Measurements from ENCODE around the gene GLT1D1.
"Not testable (repeated sequence)": the region's sequence is repeated elsewhere in the genome, so short reads cannot be mapped to it uniquely, and the experiment has no call there.

GLT1D1 gene

GRCh38 chr12:128827724-128828123, 25.6 kb upstream of the GLT1D1 start:
- H3K4me3 ChIP-seq (ENCODE audit: low read length) = no peak overlapping the region
- H3K27ac ChIP-seq (ENCODE audit: low read depth, low read length) = no peak overlapping the region
- H3K9ac ChIP-seq (ENCODE audit: low read length) = no peak overlapping the region
- H3K4me1 ChIP-seq (ENCODE audit: control insufficient read depth, insufficient read depth, low read length) = no peaks in the 10 kb centered on the region
- no peaks in the 10 kb centered on the region for H3K36me3 ChIP-seq (ENCODE audit: control insufficient read depth, insufficient read depth, low read length)
- no peaks in the 10 kb centered on the region for H3K27me3 ChIP-seq (ENCODE audit: control insufficient read depth, insufficient read depth, low read length)

DNA sequence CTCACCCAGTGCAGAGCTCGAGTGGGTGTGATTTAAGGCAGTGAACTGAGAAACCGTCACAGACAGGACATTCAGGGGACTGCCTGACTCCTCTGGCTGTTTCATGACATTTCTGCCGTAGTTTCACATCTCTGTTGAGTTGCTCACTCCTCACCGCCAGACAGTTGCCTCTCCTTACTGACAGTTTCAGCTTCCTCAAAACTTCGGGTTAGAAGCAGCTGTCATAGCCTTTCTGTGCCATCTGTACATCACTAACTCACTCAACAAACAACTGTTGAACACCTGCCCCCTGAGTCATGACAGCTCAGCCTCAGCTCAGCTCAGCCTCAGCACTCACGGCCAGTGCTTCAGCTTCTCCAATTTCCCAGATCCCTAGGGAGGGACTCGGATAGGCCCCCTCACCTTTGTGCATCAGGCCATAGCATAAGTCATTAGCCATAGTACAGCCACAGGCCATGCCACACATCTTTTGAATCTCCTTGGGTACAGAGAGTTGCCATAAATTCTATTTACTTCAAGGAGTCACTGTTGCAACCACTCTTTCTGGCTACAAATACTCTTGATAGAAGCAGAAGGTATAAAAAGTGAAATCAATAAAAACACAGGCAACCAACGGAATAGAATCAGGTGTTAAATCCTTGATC, 23.3 kb upstream of the GLT1D1 start:
- no peak overlapping the region for H3K9ac ChIP-seq (ENCODE audit: low read length)
- H3K4me3 ChIP-seq (ENCODE audit: low read length) = no peak overlapping the region
- H3K27me3 ChIP-seq (ENCODE audit: control insufficient read depth, insufficient read depth, low read length) = no peaks in the 10 kb centered on the region
- no peak overlapping the region for H3K27ac ChIP-seq (ENCODE audit: low read depth, low read length)
- H3K36me3 ChIP-seq (ENCODE audit: control insufficient read depth, insufficient read depth, low read length) = no peaks in the 10 kb centered on the region
- no peaks in the 10 kb centered on the region for H3K4me1 ChIP-seq (ENCODE audit: control insufficient read depth, insufficient read depth, low read length)

DNA sequence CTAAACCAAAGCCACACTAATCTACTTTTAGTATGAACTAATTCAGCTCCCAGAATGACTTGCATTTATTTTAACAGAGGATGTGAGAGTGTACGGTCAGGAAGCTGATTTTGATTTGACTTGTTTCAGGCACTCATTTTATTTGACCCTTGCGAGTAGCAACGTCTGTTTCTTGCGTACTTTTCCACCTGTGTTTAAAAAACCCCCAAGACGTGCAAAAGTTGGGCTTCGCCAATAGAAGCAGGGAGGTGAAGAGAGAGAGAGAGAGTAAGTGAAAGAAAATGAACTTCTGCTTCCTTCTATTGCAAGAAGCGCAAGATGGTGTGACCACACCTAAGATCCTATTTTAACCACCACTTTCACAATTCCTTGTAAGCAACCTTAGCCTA, 22.8 kb upstream of the GLT1D1 start:
- Histone ChIP-seq H3K27ac (ENCODE audit: low read depth, low read length) (no peak overlapping the region), H3K27me3 (ENCODE audit: control insufficient read depth, insufficient read depth, low read length) (no peaks in the 10 kb centered on the region), H3K4me1 (ENCODE audit: control insufficient read depth, insufficient read depth, low read length) (no peaks in the 10 kb centered on the region), H3K9ac (ENCODE audit: low read length) (no peak overlapping the region), H3K36me3 (ENCODE audit: control insufficient read depth, insufficient read depth, low read length) (no peaks in the 10 kb centered on the region), H3K4me3 (ENCODE audit: low read length) (no peak overlapping the region)

GRCh38 chr12:128833418-128833817, 19.9 kb upstream of the GLT1D1 start:
- Histone ChIP-seq H3K27me3 (ENCODE audit: control insufficient read depth, insufficient read depth, low read length) (no peaks in the 10 kb centered on the region), H3K36me3 (ENCODE audit: control insufficient read depth, insufficient read depth, low read length) (no peaks in the 10 kb centered on the region), H3K27ac (ENCODE audit: low read depth, low read length) (no peak overlapping the region), H3K4me1 (ENCODE audit: control insufficient read depth, insufficient read depth, low read length) (no peaks in the 10 kb centered on the region), H3K4me3 (ENCODE audit: low read length) (no peak overlapping the region), H3K9ac (ENCODE audit: low read length) (no peak overlapping the region)

DNA sequence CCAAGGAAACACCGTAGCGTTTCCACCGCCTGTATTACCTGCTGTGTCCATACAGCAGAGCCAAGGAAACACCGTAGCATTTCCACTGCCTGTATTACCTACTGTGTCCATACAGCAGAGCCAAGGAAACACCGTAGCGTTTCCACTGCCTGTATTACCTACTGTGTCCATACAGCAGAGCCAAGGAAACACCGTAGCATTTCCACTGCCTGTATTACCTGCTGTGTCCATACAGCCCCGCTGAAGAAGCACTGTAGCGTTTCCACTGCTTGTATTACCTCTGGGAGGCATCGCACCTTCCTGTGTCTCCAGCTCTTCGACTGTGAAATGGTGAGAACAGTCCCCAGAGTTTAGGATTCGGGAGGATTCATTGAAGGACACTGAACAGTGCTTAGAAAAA, 13.4 kb upstream of the GLT1D1 start:
- not testable (repeated sequence) for H3K36me3 ChIP-seq (ENCODE audit: control insufficient read depth, insufficient read depth, low read length); H3K27me3 ChIP-seq (ENCODE audit: control insufficient read depth, insufficient read depth, low read length); H3K4me1 ChIP-seq (ENCODE audit: control insufficient read depth, insufficient read depth, low read length); H3K4me3 ChIP-seq (ENCODE audit: low read length); H3K9ac ChIP-seq (ENCODE audit: low read length); H3K27ac ChIP-seq (ENCODE audit: low read depth, low read length)

GRCh38 chr12:128840862-128841468, 12.3 kb upstream of the GLT1D1 start:
- no peak overlapping the region for H3K4me3 ChIP-seq (ENCODE audit: low read length)
- no peaks in the 10 kb centered on the region for H3K27me3 ChIP-seq (ENCODE audit: control insufficient read depth, insufficient read depth, low read length)
- H3K9ac ChIP-seq (ENCODE audit: low read length) = no peak overlapping the region
- no peaks in the 10 kb centered on the region for H3K4me1 ChIP-seq (ENCODE audit: control insufficient read depth, insufficient read depth, low read length)
- H3K36me3 ChIP-seq (ENCODE audit: control insufficient read depth, insufficient read depth, low read length) = no peaks in the 10 kb centered on the region
- H3K27ac ChIP-seq (ENCODE audit: low read depth, low read length) = no peak overlapping the region

- Histone ChIP-seq H3K4me1 (ENCODE audit: control insufficient read depth, insufficient read depth, low read length) (no peaks in the 10 kb centered on the region), H3K27me3 (ENCODE audit: control insufficient read depth, insufficient read depth, low read length) (no peaks in the 10 kb centered on the region), H3K27ac (ENCODE audit: low read depth, low read length) (no peak overlapping the region), H3K36me3 (ENCODE audit: control insufficient read depth, insufficient read depth, low read length) (no peaks in the 10 kb centered on the region), H3K9ac (ENCODE audit: low read length) (no peak overlapping the region), H3K4me3 (ENCODE audit: low read length) (no peak overlapping the region)
These were observed 10.7 kb upstream of the GLT1D1 start for GRCh38 chr12:128842579-128842978.

DNA sequence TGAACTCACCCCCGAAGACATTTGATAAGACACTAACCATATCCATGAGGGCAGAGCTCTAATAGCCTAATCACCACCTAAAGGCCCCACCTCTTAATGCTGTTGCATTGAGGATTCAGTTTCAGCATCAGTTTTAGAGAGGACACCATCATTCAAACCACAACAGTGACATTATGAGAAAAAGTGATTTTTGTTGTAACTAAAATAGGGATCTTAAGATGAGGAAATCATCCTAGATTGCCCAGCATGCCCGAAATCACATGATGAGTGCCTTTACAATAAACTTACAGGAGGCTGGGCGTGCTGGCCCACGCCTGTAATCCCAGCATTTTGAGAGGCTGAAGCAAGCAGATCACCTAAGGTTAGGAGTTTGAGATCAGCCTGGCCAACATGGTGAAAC, 9.7 kb upstream of the GLT1D1 start:
- Histone ChIP-seq H3K36me3 (ENCODE audit: control insufficient read depth, insufficient read depth, low read length) (no peaks in the 10 kb centered on the region), H3K27ac (ENCODE audit: low read depth, low read length) (no peak overlapping the region)

DNA sequence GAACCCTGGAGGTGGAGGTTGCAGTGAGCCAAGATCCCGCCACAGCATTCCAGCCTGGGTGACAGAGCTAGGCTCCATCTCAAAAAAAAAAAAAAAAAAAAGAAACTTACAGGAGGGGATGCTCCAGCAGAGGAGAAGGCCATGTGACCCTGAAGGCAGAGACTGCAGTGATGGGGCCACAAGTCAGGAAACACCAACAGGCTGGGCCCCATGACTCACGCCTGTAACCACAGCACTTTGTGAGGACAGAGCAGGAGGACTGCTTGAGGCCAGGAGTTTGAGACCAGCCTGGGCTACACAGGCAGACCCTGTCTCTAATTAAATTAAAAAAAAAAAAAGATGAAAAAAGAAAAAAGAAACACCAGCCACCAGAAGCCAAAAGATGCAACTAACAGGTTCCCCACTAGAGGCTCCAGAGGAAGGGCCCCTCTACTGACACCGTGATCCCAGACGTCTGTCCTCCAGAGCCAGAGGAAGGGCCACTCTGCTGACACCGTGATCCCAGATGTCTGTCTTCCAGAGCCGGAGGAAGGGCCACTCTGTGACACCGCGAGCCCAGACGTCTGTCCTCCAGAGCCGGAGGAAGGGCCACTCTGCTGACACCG, 9.1 kb upstream of the GLT1D1 start:
- H3K4me1 ChIP-seq (ENCODE audit: control insufficient read depth, insufficient read depth, low read length) = no peaks in the 10 kb centered on the region
- H3K36me3 ChIP-seq (ENCODE audit: control insufficient read depth, insufficient read depth, low read length) = no peaks in the 10 kb centered on the region
- H3K27ac ChIP-seq (ENCODE audit: low read depth, low read length) = no peak overlapping the region
- H3K27me3 ChIP-seq (ENCODE audit: control insufficient read depth, insufficient read depth, low read length) = no peaks in the 10 kb centered on the region
- no peak overlapping the region for H3K4me3 ChIP-seq (ENCODE audit: low read length)
- H3K9ac ChIP-seq (ENCODE audit: low read length) = no peak overlapping the region

More for the DNA sequence above, 9.7 kb upstream of the GLT1D1 start:
- H3K4me1 ChIP-seq (ENCODE audit: control insufficient read depth, insufficient read depth, low read length) = no peaks in the 10 kb centered on the region
- no peak overlapping the region for H3K9ac ChIP-seq (ENCODE audit: low read length)
- H3K27me3 ChIP-seq (ENCODE audit: control insufficient read depth, insufficient read depth, low read length) = no peaks in the 10 kb centered on the region
- H3K4me3 ChIP-seq (ENCODE audit: low read length) = no peak overlapping the region

DNA sequence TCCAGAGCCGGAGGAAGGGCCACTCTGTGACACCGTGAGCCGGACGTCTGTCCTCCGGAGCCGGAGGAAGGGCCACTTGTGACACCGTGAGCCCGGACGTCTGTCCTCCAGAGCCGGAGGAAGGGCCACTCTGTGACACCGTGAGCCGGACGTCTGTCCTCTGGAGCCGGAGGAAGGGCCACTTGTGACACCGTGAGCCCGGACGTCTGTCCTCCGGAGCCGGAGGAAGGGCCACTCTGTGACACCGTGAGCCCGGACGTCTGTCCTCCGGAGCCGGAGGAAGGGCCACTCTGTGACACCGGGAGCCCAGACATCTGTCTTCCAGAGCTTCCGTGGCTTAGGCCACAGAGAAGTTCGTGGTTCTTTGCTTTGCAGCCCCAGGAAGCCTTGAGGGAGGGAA, 6.6 kb upstream of the GLT1D1 start:
- H3K9ac ChIP-seq (ENCODE audit: low read length); H3K4me3 ChIP-seq (ENCODE audit: low read length); H3K36me3 ChIP-seq (ENCODE audit: control insufficient read depth, insufficient read depth, low read length); H3K27ac ChIP-seq (ENCODE audit: low read depth, low read length); H3K4me1 ChIP-seq (ENCODE audit: control insufficient read depth, insufficient read depth, low read length); H3K27me3 ChIP-seq (ENCODE audit: control insufficient read depth, insufficient read depth, low read length): not testable (repeated sequence)

DNA sequence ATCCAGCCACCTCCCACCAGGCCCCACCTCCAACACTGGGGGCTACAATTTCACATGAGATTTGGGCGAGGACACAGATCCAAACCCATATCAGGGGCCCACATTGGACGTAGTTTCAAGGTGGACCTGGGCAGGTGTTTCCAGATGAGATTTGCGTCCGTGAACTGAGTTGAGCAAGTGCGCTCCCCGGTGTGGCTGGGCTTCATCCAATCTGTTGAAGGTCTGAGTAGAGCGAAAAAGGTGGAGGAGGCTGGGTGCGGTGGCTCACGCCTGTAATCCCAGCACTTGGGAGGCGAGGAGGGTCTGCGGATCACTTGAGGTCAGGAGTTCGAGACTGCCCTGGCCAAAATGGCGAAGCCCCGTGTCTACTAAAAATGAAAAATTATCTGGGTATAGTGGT, 4.9 kb upstream of the GLT1D1 start:
- Histone ChIP-seq H3K4me1 (ENCODE audit: control insufficient read depth, insufficient read depth, low read length) (no peaks in the 10 kb centered on the region), H3K27me3 (ENCODE audit: control insufficient read depth, insufficient read depth, low read length) (peaks cover 3% of the 10 kb centered on the region), H3K9ac (ENCODE audit: low read length) (no peak overlapping the region), H3K4me3 (ENCODE audit: low read length) (no peak overlapping the region), H3K27ac (ENCODE audit: low read depth, low read length) (no peak overlapping the region), H3K36me3 (ENCODE audit: control insufficient read depth, insufficient read depth, low read length) (no peaks in the 10 kb centered on the region)

- not testable (repeated sequence) for H3K4me1 ChIP-seq (ENCODE audit: control insufficient read depth, insufficient read depth, low read length); H3K27me3 ChIP-seq (ENCODE audit: control insufficient read depth, insufficient read depth, low read length); H3K9ac ChIP-seq (ENCODE audit: low read length); H3K27ac ChIP-seq (ENCODE audit: low read depth, low read length); H3K36me3 ChIP-seq (ENCODE audit: control insufficient read depth, insufficient read depth, low read length); H3K4me3 ChIP-seq (ENCODE audit: low read length)
These were observed 3.5 kb upstream of the GLT1D1 start for GRCh38 chr12:128849806-128850205.

- no peak overlapping the region for H3K27ac ChIP-seq (ENCODE audit: low read depth, low read length)
- peaks cover 3% of the 10 kb centered on the region for H3K27me3 ChIP-seq (ENCODE audit: control insufficient read depth, insufficient read depth, low read length)
- H3K9ac ChIP-seq (ENCODE audit: low read length) = no peak overlapping the region
These were observed 2.9 kb upstream of the GLT1D1 start for GRCh38 chr12:128850400-128850799.

More at GRCh38 chr12:128850400-128850799, 2.9 kb upstream of the GLT1D1 start:
- no peaks in the 10 kb centered on the region for H3K4me1 ChIP-seq (ENCODE audit: control insufficient read depth, insufficient read depth, low read length)
- no peak overlapping the region for H3K4me3 ChIP-seq (ENCODE audit: low read length)
- H3K36me3 ChIP-seq (ENCODE audit: control insufficient read depth, insufficient read depth, low read length) = no peaks in the 10 kb centered on the region
